Measurements from ENCODE around the gene PPP4R1. TPM values are rescaled to one million over a fixed set of nuclear protein-coding genes. Genes with fewer than 3 reads are reported as not detected.

PPP4R1 gene
- total RNA-seq, 1 donor from 2014 or later = 173 TPM

- no peaks in the 10 kb centered on the region for H3K27me3 Mint-ChIP-seq (ENCODE audit: unreplicated experiment)
These were observed 95.0 kb downstream of the PPP4R1 start for GRCh38 chr18:9519399-9519798.

GRCh38 chr18:9517869-9518268 lies 96.5 kb downstream of the PPP4R1 start:
- Mint-ChIP-seq H3K36me3 (ENCODE audit: low read depth, unreplicated experiment) (peaks cover 3% of the 10 kb centered on the region), H3K9me3 (ENCODE audit: unreplicated experiment) (no peaks in the 10 kb centered on the region), H3K4me3 (ENCODE audit: unreplicated experiment) (no peak overlapping the region), H3K4me1 (ENCODE audit: unreplicated experiment) (no peaks in the 10 kb centered on the region), H3K27ac (ENCODE audit: unreplicated experiment) (no peak overlapping the region), H3K27me3 (ENCODE audit: unreplicated experiment) (no peaks in the 10 kb centered on the region)
- TF ChIP-seq CTCF (IDR thresholded peaks at IDR 0.05; ENCODE audit: unreplicated experiment) = no peak
- DNase-seq (ENCODE audit: low spot score) = no peak

More at GRCh38 chr18:9519399-9519798, 95.0 kb downstream of the PPP4R1 start:
- DNase-seq (ENCODE audit: low spot score) = no peak
- no peaks in the 10 kb centered on the region for H3K9me3 Mint-ChIP-seq (ENCODE audit: unreplicated experiment)
- H3K27ac Mint-ChIP-seq (ENCODE audit: unreplicated experiment) = no peak overlapping the region
- H3K36me3 Mint-ChIP-seq (ENCODE audit: low read depth, unreplicated experiment) = peaks cover 4% of the 10 kb centered on the region
- H3K4me1 Mint-ChIP-seq (ENCODE audit: unreplicated experiment) = no peaks in the 10 kb centered on the region
- TF ChIP-seq CTCF (IDR thresholded peaks at IDR 0.05; ENCODE audit: unreplicated experiment) = no peak
- no peak overlapping the region for H3K4me3 Mint-ChIP-seq (ENCODE audit: unreplicated experiment)

GRCh38 chr18:9516437-9517064 lies 97.8 kb downstream of the PPP4R1 start:
- Mint-ChIP-seq H3K27me3 (ENCODE audit: unreplicated experiment) (no peaks in the 10 kb centered on the region), H3K4me1 (ENCODE audit: unreplicated experiment) (no peaks in the 10 kb centered on the region), H3K4me3 (ENCODE audit: unreplicated experiment) (no peak overlapping the region), H3K9me3 (ENCODE audit: unreplicated experiment) (no peaks in the 10 kb centered on the region), H3K27ac (ENCODE audit: unreplicated experiment) (no peak overlapping the region), H3K36me3 (ENCODE audit: low read depth, unreplicated experiment) (peaks cover 3% of the 10 kb centered on the region)
- DNase-seq (ENCODE audit: low spot score) = no peak
- peak; percentile 92 for TF ChIP-seq CTCF (IDR thresholded peaks at IDR 0.05; ENCODE audit: unreplicated experiment)

GRCh38 chr18:9513971-9514512 lies 100.3 kb downstream of the PPP4R1 start:
- H3K36me3 Mint-ChIP-seq (ENCODE audit: low read depth, unreplicated experiment) = peaks cover 3% of the 10 kb centered on the region
- TF ChIP-seq CTCF (IDR thresholded peaks at IDR 0.05; ENCODE audit: unreplicated experiment) = no peak
- no peak overlapping the region for H3K4me3 Mint-ChIP-seq (ENCODE audit: unreplicated experiment)
- H3K27me3 Mint-ChIP-seq (ENCODE audit: unreplicated experiment) = no peaks in the 10 kb centered on the region
- no peak overlapping the region for H3K27ac Mint-ChIP-seq (ENCODE audit: unreplicated experiment)
- DNase-seq (ENCODE audit: low spot score) = no peak
- no peaks in the 10 kb centered on the region for H3K4me1 Mint-ChIP-seq (ENCODE audit: unreplicated experiment)
- H3K9me3 Mint-ChIP-seq (ENCODE audit: unreplicated experiment) = no peaks in the 10 kb centered on the region

GRCh38 chr18:9508446-9509025 lies 105.8 kb downstream of the PPP4R1 start:
- no peaks in the 10 kb centered on the region for H3K4me1 Mint-ChIP-seq (ENCODE audit: unreplicated experiment)

More at GRCh38 chr18:9508446-9509025, 105.8 kb downstream of the PPP4R1 start:
- DNase-seq (ENCODE audit: low spot score) = no peak
- Mint-ChIP-seq H3K36me3 (ENCODE audit: low read depth, unreplicated experiment) (peaks cover 2% of the 10 kb centered on the region), H3K9me3 (ENCODE audit: unreplicated experiment) (no peaks in the 10 kb centered on the region), H3K27me3 (ENCODE audit: unreplicated experiment) (no peaks in the 10 kb centered on the region), H3K27ac (ENCODE audit: unreplicated experiment) (no peak overlapping the region), H3K4me3 (ENCODE audit: unreplicated experiment) (no peak overlapping the region)
- TF ChIP-seq CTCF (IDR thresholded peaks at IDR 0.05; ENCODE audit: unreplicated experiment) = no peak
